Measurements from ENCODE around the gene CABP4.

- TF ChIP-seq CTCF (IDR thresholded peaks at IDR 0.05 in 4 of 5, conservative IDR thresholded peaks at IDR 0.05 in 1 of 5) (no peak), POLR2A (IDR thresholded peaks at IDR 0.05) (no peak)
Measured at GRCh38 chr11:67463680-67464410, 8.7 kb downstream of the CABP4 start.
